NCI-H1417 treated with DMSO at 0.1 percent for 48 hours (cell line): Measurements from ENCODE around the gene ACSL5.

Experiments used
- DNase-seq: peaks from one replicate; lab custom pipeline; 2025; lab: John Stamatoyannopoulos, UW

The ACSL5 gene

DNA sequence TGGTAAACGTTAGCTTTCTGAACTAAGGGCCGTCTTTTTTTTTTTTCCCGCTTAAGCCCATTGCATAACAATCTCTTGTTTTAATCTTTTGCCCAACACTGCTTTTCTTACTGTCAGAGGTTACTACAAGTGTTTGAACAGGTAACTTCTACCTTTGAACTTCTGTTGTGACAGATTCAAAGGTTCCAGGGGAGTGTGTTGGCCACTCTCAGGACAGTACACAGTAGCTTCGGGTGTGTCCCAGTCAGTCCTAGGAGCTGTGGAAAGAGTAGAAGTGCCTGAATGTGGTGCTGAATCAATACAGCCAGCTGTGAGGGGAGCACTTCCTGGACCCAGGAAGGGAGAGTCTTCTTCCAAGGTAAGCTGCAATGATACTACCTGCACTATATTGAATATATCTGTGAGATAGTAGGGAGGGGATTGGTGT, at the start of gene ACSL5:
Gene ACSL5 (plus strand): TSS at position 205 of the 427 bp plus-strand sequence. CDS start 20,831 bp downstream, outside the sequence.
- no peak for DNase-seq

GRCh38 chr10:112327678-112328077, 46.2 kb upstream of the ACSL5 start:
- no peak for DNase-seq

- DNase-seq = no peak
Measured at GRCh38 chr10:112330162-112330561, 43.8 kb upstream of the ACSL5 start.

- no peak for DNase-seq
Measured at GRCh38 chr10:112330607-112331160, 43.2 kb upstream of the ACSL5 start.

- DNase-seq = no peak
Measured at GRCh38 chr10:112332022-112332421, 41.9 kb upstream of the ACSL5 start.

DNA sequence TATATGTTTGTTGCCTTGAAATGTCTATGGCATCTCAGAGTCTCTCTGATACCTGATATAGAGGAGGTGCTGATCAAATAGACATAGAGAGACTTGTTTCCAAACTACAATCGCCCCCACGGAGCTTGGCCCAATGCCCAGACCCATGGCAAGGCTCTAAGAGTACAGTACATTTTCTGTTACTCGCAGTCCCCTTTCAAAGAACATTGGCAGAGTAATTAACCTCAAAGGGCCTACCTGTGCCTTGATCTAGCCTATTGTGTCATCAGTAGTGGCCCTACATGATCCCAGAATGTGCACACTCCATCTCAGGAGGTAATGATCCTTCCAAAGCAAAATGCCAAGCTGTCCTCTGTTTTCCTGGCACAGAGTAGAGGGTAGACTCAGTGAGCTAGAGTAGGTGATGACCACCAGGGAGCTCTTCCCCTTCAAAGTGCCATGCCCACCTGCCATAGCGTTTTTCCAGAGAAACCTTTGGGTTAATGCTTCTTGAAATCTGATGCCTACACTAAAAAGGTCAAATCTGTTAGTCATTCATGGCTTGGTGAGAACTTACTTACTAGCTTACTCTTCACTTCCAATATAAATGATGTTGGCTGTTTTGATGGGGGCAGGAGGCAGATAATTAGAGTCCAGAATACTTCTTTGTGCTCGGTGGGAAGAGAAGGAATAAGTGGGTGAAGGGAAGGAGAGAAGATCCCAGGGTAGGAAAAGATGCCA, 41.2 kb upstream of the ACSL5 start:
- DNase-seq = no peak

- no peak for DNase-seq
Measured at GRCh38 chr10:112333452-112333851, 40.5 kb upstream of the ACSL5 start.

- no peak for DNase-seq
Measured at GRCh38 chr10:112335111-112335867, 38.6 kb upstream of the ACSL5 start.

- DNase-seq = no peak
Measured at GRCh38 chr10:112335868-112336265, 38.0 kb upstream of the ACSL5 start.

- DNase-seq = no peak
Measured at GRCh38 chr10:112336556-112337201, 37.2 kb upstream of the ACSL5 start.

DNA sequence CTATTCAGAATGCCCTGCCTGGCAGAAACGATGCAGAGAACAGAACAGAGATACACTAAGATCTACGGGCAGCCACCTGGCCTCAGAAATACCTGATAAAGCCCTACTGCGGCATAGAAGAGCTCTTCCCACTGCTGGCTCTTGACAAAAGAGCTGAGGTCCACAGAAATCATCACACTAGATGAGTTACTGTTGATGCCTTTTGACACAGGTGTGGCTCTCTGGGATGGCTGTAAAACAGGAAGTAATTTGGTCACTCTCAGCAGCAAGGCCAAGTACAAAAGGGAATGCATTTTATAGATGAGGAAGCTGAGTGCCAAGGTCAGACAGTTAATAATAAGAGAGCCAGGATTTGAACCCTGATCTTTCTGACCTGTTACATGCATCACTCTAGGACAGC, 35.0 kb upstream of the ACSL5 start:
- no peak for DNase-seq

- no peak for DNase-seq
Measured at GRCh38 chr10:112340601-112341000, 33.3 kb upstream of the ACSL5 start.

DNA sequence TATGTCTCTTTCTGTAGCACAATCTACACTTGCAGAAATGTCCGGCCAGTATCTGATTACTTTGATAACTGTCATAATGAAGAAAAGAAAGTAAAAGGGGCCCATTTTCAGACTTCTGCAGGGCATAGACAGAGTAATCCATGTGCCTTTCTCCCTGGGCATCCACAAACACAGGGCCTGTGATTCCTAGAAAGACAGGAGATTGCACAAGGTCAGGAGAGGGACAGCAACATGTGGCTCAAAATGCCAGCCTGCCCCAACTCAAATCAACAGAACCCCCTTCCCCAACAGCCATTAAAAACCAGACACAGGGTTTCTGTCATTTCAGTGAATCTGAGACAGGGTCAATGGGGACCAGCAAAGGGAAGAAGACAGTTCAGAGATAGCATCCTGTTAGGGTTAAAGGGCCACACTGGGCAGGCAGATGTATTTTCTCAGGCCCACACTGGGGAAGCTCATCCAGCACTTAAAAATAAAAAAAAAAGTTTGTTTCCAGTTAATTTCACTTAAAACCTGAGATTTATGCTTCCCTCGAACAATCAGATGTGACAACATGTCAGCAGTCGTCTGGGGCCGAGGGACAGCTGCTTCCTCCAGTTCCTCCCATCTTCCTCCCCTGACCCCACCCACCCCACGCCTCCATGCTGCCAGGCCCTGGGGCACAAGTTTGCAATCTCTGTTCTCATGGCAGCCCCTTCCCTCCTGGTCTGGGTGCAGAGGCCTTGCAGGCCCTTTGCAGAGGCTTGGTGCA, 30.7 kb upstream of the ACSL5 start:
- no peak for DNase-seq

DNA sequence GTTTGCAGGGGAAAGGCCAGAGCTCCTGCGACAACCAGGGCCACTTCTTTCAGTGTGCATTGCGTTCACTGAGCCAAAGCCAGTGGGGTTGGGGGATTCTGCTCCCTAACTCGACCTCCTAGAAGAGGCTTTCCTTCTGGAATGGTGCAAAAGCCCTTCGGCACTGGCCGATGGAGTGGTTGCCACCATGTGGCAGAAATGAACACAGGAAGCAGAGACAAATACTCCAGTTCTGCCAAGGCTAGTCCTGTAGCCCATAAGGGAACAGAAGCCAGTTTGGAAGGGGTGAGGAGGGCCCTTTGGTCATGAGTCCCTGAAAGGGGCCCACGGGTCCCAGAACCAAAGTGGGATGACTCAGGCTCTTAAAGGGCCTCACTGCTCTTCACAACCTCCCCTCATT, 29.7 kb upstream of the ACSL5 start:
- DNase-seq = no peak

- no peak for DNase-seq
Measured at GRCh38 chr10:112345202-112345601, 28.7 kb upstream of the ACSL5 start.

- no peak for DNase-seq
Measured at GRCh38 chr10:112345743-112346142, 28.2 kb upstream of the ACSL5 start.

GRCh38 chr10:112346774-112347173, 27.1 kb upstream of the ACSL5 start:
- DNase-seq = no peak

DNA sequence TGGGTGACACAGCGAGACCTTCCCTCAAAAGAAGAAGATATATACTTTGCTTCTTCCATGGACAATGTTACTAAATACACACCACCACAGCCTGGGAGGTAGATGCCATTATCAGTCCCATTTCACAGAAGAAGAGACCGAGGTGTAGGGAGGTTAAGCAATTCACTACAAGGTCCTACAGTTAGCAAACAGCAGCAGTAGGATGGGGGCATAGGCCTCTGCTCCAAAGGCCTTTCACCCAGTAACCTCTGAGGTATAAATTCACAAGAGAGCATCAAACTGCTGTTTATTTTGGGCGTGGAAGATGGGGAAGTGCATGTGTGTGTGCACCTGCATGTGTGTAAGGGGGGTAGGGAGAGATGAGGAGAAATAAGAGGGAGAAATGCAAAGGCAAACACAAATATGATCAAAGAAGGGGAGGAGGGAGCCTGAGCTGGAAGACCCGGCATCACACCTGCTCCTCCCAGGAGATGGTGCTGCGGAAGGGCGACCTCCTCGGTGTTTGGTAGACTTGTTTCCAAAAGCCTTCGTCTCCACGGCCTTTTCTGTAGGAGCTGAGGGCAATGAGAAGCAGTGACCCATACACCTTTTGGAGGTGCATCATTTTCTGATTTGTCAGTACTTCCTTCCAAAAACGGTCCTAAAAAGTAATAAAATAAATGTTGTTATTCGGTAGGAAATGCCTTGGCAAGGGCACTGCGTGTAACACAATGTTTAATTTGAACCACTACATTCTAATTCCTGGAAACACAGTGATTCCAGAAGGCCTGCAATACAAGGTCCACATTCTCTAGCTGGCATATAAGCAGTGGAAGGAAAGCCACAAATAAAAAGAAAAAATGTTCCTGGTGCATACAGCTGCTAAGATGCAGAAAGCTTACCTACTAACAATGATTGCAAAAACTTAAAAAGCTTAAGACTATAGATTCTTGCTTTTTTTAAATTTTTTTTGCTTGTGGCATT, 25.9 kb upstream of the ACSL5 start:
- no peak for DNase-seq

GRCh38 chr10:112348759-112349158, 25.2 kb upstream of the ACSL5 start:
- DNase-seq = no peak

- no peak for DNase-seq
Measured at GRCh38 chr10:112349521-112350085, 24.3 kb upstream of the ACSL5 start.
